ENCODE data around the gene JAK1. TPM values are rescaled to one million over a fixed set of nuclear protein-coding genes. Genes with fewer than 3 reads are reported as not detected.
A peak's percentile ranks its signal among the peaks of the same experiment; 100 is the strongest.

JAK1 gene
- polyA plus RNA-seq, 2 of the 4 experiments (the other 2 are of a cell fraction) = 110 to 159 TPM

DNA sequence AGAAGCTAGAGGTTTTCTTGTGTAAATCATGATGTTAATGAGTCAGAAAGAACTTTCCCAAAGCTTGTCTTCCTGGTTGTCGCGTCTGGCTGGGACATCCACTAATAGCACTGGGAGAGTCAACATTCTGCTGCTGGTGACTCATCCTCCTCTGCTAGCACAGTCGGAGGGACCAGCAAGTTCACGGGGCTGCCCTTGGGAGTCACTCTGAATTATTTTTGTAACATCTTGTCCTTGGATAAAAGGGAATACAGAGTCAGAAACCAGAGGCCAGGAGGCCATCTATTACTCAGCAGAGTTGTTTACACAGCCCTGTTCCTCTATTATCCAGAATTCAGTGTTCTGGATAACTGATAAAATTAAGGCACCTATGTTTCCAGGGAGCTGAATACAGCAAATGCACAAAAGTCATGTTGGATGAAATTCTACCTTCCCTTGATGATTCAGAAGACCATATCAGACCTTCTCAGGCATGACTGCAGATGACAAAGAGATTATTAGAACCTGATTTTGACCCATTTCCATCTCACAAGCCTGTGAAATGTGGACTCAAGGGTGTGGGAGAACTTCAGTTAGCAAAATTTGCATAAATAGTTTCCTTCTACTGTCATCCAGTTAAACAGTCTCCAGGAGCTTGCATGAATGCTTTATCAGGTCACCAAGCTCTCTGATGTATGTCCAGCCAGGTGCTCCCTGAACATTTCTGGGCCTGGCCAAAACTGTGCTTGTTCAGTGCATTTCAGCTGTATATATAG lies 68.1 kb downstream of the JAK1 start (continued):
- no peak for TF ChIP-seq KDM1A (IDR thresholded peaks at IDR 0.05; ENCODE audit: low read depth)
- peak; percentile 1 for TF ChIP-seq MAFK (IDR thresholded peaks at IDR 0.05; ENCODE audit: partially characterized antibody)
- no peak for TF ChIP-seq RARB (CRISPR knock-in tag; IDR thresholded peaks at IDR 0.05)
- no peak for TF ChIP-seq ZC3H11A (IDR thresholded peaks at IDR 0.05)
- no peak for TF ChIP-seq CHD4 (IDR thresholded peaks at IDR 0.05; ENCODE audit: borderline replicate concordance)
- peak; percentile 97 for TF ChIP-seq JUNB (IDR thresholded peaks at IDR 0.05)
- TF ChIP-seq, protein P1, sequence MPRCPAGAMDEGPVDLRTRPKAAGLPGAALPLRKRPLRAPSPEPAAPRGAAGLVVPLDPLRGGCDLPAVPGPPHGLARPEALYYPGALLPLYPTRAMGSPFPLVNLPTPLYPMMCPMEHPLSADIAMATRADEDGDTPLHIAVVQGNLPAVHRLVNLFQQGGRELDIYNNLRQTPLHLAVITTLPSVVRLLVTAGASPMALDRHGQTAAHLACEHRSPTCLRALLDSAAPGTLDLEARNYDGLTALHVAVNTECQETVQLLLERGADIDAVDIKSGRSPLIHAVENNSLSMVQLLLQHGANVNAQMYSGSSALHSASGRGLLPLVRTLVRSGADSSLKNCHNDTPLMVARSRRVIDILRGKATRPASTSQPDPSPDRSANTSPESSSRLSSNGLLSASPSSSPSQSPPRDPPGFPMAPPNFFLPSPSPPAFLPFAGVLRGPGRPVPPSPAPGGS (IDR thresholded peaks at IDR 0.05) = no peak; the same call in 2 of the 3 replicates
- 0 out of 2 replicates have a peak, but pooled peaks have one; percentile 43 for TF ChIP-seq HOXB5 (CRISPR knock-in tag; IDR thresholded peaks at IDR 0.05)
- TF ChIP-seq ESRRA (IDR thresholded peaks at IDR 0.05; ENCODE audit: borderline replicate concordance, low read length) = peak; percentile 93
- no peak for TF ChIP-seq ZFP36 (IDR thresholded peaks at IDR 0.05; ENCODE audit: borderline replicate concordance, partially characterized antibody)
- TF ChIP-seq GATA3 (IDR thresholded peaks at IDR 0.05; ENCODE audit: borderline replicate concordance) = peak; percentile 87
- TF ChIP-seq BHLHE40 (IDR thresholded peaks at IDR 0.05; ENCODE audit: low read depth, low read length) = no peak
- TF ChIP-seq HDAC2 (IDR thresholded peaks at IDR 0.05) = no peak

DNA sequence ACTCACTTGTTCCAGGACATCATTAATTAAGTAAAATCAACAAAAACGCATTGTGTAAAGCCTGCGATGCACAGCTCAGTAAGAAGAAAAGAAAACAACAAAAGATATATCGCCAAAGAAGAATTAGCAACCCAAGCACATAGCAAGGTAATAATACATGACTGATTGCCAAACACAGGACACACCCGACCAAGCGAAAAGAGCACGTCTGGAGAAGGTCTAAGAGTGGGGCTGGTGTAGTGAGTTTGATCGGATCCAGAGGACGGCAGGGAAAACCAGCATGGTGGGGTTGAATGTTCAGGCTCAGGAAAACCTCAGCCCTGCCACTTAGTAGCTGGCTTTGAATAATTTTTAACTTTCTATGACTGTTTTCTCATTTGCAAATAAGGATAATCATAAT lies 69.8 kb downstream of the JAK1 start:
- DNase-seq (ENCODE audit: low read depth in 1 of 2, low spot score in 1 of 2) (no peak), FAIRE-seq (no peak), ATAC-seq (no peak)
- TF ChIP-seq TFCP2L1 (CRISPR knock-in tag; IDR thresholded peaks at IDR 0.05) (no peak), ZNF302 (CRISPR knock-in tag; IDR thresholded peaks at IDR 0.05) (no peak), GATA3 (IDR thresholded peaks at IDR 0.05; ENCODE audit: borderline replicate concordance) (no peak), FOXS1 (CRISPR knock-in tag; IDR thresholded peaks at IDR 0.05) (no peak), JUN (IDR thresholded peaks at IDR 0.05) (no peak), NFE2L2 (conservative IDR thresholded peaks at IDR 0.05; ENCODE audit: low read length) (no peak), NR3C1 (IDR thresholded peaks at IDR 0.05) (no peak), RARB (CRISPR knock-in tag; IDR thresholded peaks at IDR 0.05) (no peak), FOSL2 (IDR thresholded peaks at IDR 0.05) (no peak), FOSL2 (CRISPR knock-in tag; IDR thresholded peaks at IDR 0.05) (no peak), SREBF2 (IDR thresholded peaks at IDR 0.05) (no peak), EHF (CRISPR knock-in tag; IDR thresholded peaks at IDR 0.05) (no peak)
- TF ChIP-seq, protein P2, sequence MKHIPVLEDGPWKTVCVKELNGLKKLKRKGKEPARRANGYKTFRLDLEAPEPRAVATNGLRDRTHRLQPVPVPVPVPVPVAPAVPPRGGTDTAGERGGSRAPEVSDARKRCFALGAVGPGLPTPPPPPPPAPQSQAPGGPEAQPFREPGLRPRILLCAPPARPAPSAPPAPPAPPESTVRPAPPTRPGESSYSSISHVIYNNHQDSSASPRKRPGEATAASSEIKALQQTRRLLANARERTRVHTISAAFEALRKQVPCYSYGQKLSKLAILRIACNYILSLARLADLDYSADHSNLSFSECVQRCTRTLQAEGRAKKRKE (CRISPR knock-in tag; IDR thresholded peaks at IDR 0.05; ENCODE audit: low read depth) = no peak
- TF ChIP-seq, protein P3, sequence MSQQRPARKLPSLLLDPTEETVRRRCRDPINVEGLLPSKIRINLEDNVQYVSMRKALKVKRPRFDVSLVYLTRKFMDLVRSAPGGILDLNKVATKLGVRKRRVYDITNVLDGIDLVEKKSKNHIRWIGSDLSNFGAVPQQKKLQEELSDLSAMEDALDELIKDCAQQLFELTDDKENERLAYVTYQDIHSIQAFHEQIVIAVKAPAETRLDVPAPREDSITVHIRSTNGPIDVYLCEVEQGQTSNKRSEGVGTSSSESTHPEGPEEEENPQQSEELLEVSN (IDR thresholded peaks at IDR 0.05; ENCODE audit: borderline replicate concordance, low read depth) = no peak
- TF ChIP-seq, protein P4, sequence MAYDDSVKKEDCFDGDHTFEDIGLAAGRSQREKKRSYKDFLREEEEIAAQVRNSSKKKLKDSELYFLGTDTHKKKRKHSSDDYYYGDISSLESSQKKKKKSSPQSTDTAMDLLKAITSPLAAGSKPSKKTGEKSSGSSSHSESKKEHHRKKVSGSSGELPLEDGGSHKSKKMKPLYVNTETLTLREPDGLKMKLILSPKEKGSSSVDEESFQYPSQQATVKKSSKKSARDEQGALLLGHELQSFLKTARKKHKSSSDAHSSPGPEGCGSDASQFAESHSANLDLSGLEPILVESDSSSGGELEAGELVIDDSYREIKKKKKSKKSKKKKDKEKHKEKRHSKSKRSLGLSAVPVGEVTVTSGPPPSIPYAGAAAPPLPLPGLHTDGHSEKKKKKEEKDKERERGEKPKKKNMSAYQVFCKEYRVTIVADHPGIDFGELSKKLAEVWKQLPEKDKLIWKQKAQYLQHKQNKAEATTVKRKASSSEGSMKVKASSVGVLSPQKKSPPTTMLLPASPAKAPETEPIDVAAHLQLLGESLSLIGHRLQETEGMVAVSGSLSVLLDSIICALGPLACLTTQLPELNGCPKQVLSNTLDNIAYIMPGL (CRISPR knock-in tag; IDR thresholded peaks at IDR 0.05; ENCODE audit: borderline replicate concordance) = no peak
- TF ChIP-seq, protein P5, sequence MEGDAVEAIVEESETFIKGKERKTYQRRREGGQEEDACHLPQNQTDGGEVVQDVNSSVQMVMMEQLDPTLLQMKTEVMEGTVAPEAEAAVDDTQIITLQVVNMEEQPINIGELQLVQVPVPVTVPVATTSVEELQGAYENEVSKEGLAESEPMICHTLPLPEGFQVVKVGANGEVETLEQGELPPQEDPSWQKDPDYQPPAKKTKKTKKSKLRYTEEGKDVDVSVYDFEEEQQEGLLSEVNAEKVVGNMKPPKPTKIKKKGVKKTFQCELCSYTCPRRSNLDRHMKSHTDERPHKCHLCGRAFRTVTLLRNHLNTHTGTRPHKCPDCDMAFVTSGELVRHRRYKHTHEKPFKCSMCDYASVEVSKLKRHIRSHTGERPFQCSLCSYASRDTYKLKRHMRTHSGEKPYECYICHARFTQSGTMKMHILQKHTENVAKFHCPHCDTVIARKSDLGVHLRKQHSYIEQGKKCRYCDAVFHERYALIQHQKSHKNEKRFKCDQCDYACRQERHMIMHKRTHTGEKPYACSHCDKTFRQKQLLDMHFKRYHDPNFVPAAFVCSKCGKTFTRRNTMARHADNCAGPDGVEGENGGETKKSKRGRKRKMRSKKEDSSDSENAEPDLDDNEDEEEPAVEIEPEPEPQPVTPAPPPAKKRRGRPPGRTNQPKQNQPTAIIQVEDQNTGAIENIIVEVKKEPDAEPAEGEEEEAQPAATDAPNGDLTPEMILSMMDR (IDR thresholded peaks at IDR 0.05) = no peak
- no peak overlapping the region for H3K4me3 ChIP-seq
- H3K4me1 ChIP-seq = peaks cover 92% of the 10 kb centered on the region
- POLR2A ChIA-PET = no interaction called here
- WGBS (ENCODE audit: missing lambda C conversion rate) = 64% methylated on average over 8 of the region's 8 CpGs
- CTCF ChIA-PET = interaction anchor here (0.9 kb wide), 1 partner anchor 73 kb away, joined by 3 read pairs; no protein-coding TSS in a partner anchor
- peak overlapping the region; percentile 61 for H3K4me2 ChIP-seq
- no peaks in the 10 kb centered on the region for H3K9me3 ChIP-seq
- H3K27ac ChIP-seq = peak overlapping the region; percentile 89 to 90
